GM23338 (cell line): ENCODE data around the gene STX5.

Experiments
- CTCF ChIP-seq, 2 experiments: fragments of 200-600 bp in 1 of 2; sonication (generic) in 1 of 2; conservative IDR thresholded peaks; 2 replicates each; pipeline versions ENCODE4 v1.5.1 to v1.6.1; 2016 to 2017; ENCODE audit warnings: antibody characterized with exemption in 2 of 2, low read depth in 2 of 2, mild to moderate bottlenecking in 2 of 2, moderate library complexity in 1 of 2
- EZH2 ChIP-seq: fragments of 200-600 bp; sonication (generic); IDR thresholded peaks from one replicate; pipeline ENCODE4 v1.8.0; 2017; ENCODE audit warnings: antibody characterized with exemption, mild to moderate bottlenecking, low read depth; ENCODE audit not compliant: unreplicated experiment
- EZH2phosphoT487 ChIP-seq: fragments of 200-600 bp; sonication (generic); IDR thresholded peaks from one replicate; pipeline ENCODE4 v1.8.1; 2018; ENCODE audit warnings: antibody characterized with exemption; ENCODE audit not compliant: unreplicated experiment

- TF ChIP-seq EZH2phosphoT487, result no peak
- no peak for TF ChIP-seq CTCF (conservative IDR thresholded peaks at IDR 0.05; ENCODE audit: low read depth in 2 of 2)
- no peak for TF ChIP-seq EZH2
Measured at GRCh38 chr11:62846177-62846576, 14.3 kb upstream of the STX5 start.
